ENCODE data around the gene THSD4.

DNA sequence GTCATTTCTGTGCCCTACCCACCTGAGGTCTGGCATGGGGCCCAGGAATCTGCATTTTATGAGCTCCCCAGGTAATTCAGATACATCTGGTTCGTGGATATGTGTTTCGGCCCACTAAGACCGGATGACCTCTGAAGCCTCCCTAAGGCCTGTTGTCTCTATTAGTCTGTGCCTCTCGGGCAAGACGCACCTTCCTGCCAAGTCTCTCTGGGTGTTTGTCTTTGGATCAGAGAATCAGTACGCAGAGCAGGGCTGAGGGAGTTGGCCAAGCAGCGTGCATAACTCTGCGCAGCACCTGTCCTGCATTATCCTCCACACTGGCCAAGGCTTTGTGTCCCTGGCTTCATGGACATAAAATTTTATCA, 181.0 kb downstream of the THSD4 start:
- no peak for TF ChIP-seq CTCF (IDR thresholded peaks at IDR 0.05; ENCODE audit: low read depth, low read length)
- no peak for TF ChIP-seq EZH2phosphoT487 (IDR thresholded peaks at IDR 0.05; ENCODE audit: low read depth)

Measured in OCI-LY3 (cell line).